K562 (cell line): ENCODE results near the gene UGT2B11. TPM values are rescaled to one million over a fixed set of nuclear protein-coding genes. Genes with fewer than 3 reads are reported as not detected.

ENCODE experiments used
- CBX1 ChIP-seq: sonication (generic); IDR thresholded peaks from 2 replicates; pipeline ENCODE4 v1.6.1; 2016; ENCODE audit warnings: antibody characterized with exemption, low read depth, mild to moderate bottlenecking
- CBX5 ChIP-seq: IDR thresholded peaks from 2 replicates; pipeline ENCODE4 v1.6.1; 2014; ENCODE audit warnings: low read depth, borderline replicate concordance
- CC2D1A ChIP-seq: fragments of 450-650 bp; IDR thresholded peaks from 2 replicates; pipeline ENCODE4 v1.6.1; 2017; ENCODE audit warnings: mild to moderate bottlenecking
- CHD4 ChIP-seq: fragments of 200-600 bp; sonication (generic); IDR thresholded peaks from 3 replicates; pipeline ENCODE4 v1.6.1; 2012; ENCODE audit warnings: low read depth, mild to moderate bottlenecking, mixed read lengths, low read length, inconsistent platforms; ENCODE audit not compliant: insufficient read depth, insufficient replicate concordance, poor library complexity, severe bottlenecking
- CREM ChIP-seq: IDR thresholded peaks from 2 replicates; pipeline ENCODE4 v1.6.1; 2014; ENCODE audit warnings: antibody characterized with exemption, low read depth
- E2F6 ChIP-seq, 2 experiments: IDR thresholded peaks; 2 replicates each; pipeline ENCODE4 v1.6.1; 2011; ENCODE audit warnings: borderline replicate concordance in 1 of 2, control low read depth in 1 of 2, low read depth in 1 of 2, low read length in 1 of 2, mild to moderate bottlenecking in 1 of 2, mixed read lengths in 1 of 2, moderate library complexity in 1 of 2; ENCODE audit not compliant: insufficient read depth in 1 of 2, insufficient read length in 1 of 2, poor library complexity in 1 of 2, severe bottlenecking in 1 of 2; ENCODE audit errors: extremely low read depth in 1 of 2
- IFI16 ChIP-seq: fragments of 250-450 bp; sonication (Bioruptor Pico); IDR thresholded peaks from 2 replicates; pipeline ENCODE4 v2.1.2; 2022; ENCODE audit warnings: mild to moderate bottlenecking, inconsistent platforms
- MCM5 ChIP-seq: fragments of 450-650 bp; IDR thresholded peaks from 2 replicates; pipeline ENCODE4 v1.6.1; 2016; ENCODE audit warnings: low read depth
- POLR2AphosphoS5 ChIP-seq: IDR thresholded peaks from 2 replicates; pipeline ENCODE4 v1.6.1; 2011; ENCODE audit warnings: mild to moderate bottlenecking, low read depth, low read length, moderate library complexity; ENCODE audit not compliant: control insufficient read depth, insufficient read depth
- RBBP5 ChIP-seq: fragments of 200-600 bp; sonication (generic); IDR thresholded peaks from 2 replicates; pipeline ENCODE4 v1.6.1; 2012; ENCODE audit warnings: borderline replicate concordance, mild to moderate bottlenecking, low read length, control low read depth, inconsistent platforms; ENCODE audit not compliant: insufficient read depth, poor library complexity, severe bottlenecking
- SMAD2 ChIP-seq: fragments of 150-350 bp; IDR thresholded peaks from 2 replicates; pipeline ENCODE4 v1.6.1; 2014; ENCODE audit warnings: low read depth, mild to moderate bottlenecking, low read length
- SMARCA4 ChIP-seq: fragments of 450-650 bp; IDR thresholded peaks from 2 replicates; pipeline ENCODE4 v1.6.1; 2016
- SNIP1 ChIP-seq: fragments of 450-650 bp; IDR thresholded peaks from 2 replicates; pipeline ENCODE4 v1.7.1; 2017; ENCODE audit warnings: low read depth, mild to moderate bottlenecking
- STAT5B ChIP-seq: fragments of 250-450 bp; sonication (Bioruptor Pico); IDR thresholded peaks from 2 replicates; pipeline ENCODE4 v1.8.0; 2021; ENCODE audit warnings: mild to moderate bottlenecking, inconsistent platforms
- SUPT5H ChIP-seq: fragments of 450-650 bp; IDR thresholded peaks from 2 replicates; pipeline ENCODE4 v1.6.1; 2016
- TAF7 ChIP-seq: fragments of 450-650 bp; IDR thresholded peaks from 2 replicates; pipeline ENCODE4 v1.6.1; 2016; ENCODE audit warnings: missing genetic modification characterization, missing compliant biosample characterization
- TCF7L2 ChIP-seq: fragments of 150-350 bp; IDR thresholded peaks from 2 replicates; pipeline ENCODE4 v1.6.1; 2016; ENCODE audit warnings: low read depth, mild to moderate bottlenecking, low read length, moderate library complexity
- WHSC1 ChIP-seq: IDR thresholded peaks from one replicate; pipeline ENCODE4 v1.6.1; 2012; ENCODE audit warnings: low read length, control low read depth, inconsistent platforms
- YY1 ChIP-seq, 3 experiments: IDR thresholded peaks; 2 replicates each; pipeline ENCODE4 v1.6.1; 2011; ENCODE audit warnings: low read length in 2 of 3, mild to moderate bottlenecking in 2 of 3, moderate library complexity in 2 of 3, borderline replicate concordance in 1 of 3, control low read depth in 1 of 3, low read depth in 1 of 3; ENCODE audit not compliant: insufficient read depth in 3 of 3, insufficient replicate concordance in 2 of 3, control insufficient read depth in 1 of 3, insufficient read length in 1 of 3; ENCODE audit errors: extremely low read depth in 1 of 3
- ZNF124 ChIP-seq: sonication (generic); formaldehyde crosslinking; IDR thresholded peaks from 2 replicates; pipeline ENCODE4 v1.8.1; 2022; ENCODE audit warnings: missing genetic modification reagents
- ZNF280A ChIP-seq: fragments of 450-650 bp; IDR thresholded peaks from 2 replicates; pipeline ENCODE4 v1.6.1; 2018; ENCODE audit warnings: mild to moderate bottlenecking, low read depth; ENCODE audit not compliant: partially characterized antibody
- ZNF551 ChIP-seq: fragments of 250-450 bp; sonication (Bioruptor Pico); IDR thresholded peaks from 2 replicates; pipeline ENCODE4 v1.5.0; 2021; ENCODE audit warnings: mild to moderate bottlenecking, moderate library complexity
- polyA plus RNA-seq, 8 experiments: library from polyadenylated mRNA; depleted of rRNA in 4 of 8; stranded (reverse) in 5 of 8; unstranded in 3 of 8; fragments of >200 nt; fragmentation: Nextera tagmentation in 2 of 8; fragmentation: Illumina TruSeq in 1 of 8; extraction: Ambion mirVana in 2 of 8; extraction: Trizol in 1 of 8; gene quantifications; 2 replicates each; pipeline versions ENCODE4 v1.2.1 to v1.2.3, GENCODE V29; 2011 to 2014; ENCODE audit warnings: inconsistent platforms in 1 of 8, missing spikeins in 1 of 8
- total RNA-seq, 7 experiments: library from RNA; depleted of rRNA in 6 of 7; stranded (reverse); fragments of >200 nt in 6 of 7; fragmentation: Illumina TruSeq in 2 of 7; extraction: Trizol in 2 of 7; gene quantifications; 2 replicates each; pipeline versions ENCODE4 v1.2.1 to v1.2.3, GENCODE V29; 2011 to 2021; ENCODE audit warnings: low replicate concordance in 1 of 7
- TF ChIP-seq, protein P1 (sequence below), 2 experiments: fragments of 450-650 bp; conservative IDR thresholded peaks; 2 replicates each; pipeline ENCODE4 v1.6.1; 2017; ENCODE audit warnings: mild to moderate bottlenecking in 2 of 2, moderate library complexity in 2 of 2
- TF ChIP-seq, protein P2 (sequence below): sonication (generic); formaldehyde crosslinking; IDR thresholded peaks from 2 replicates; pipeline ENCODE4 v1.8.1; 2022; ENCODE audit warnings: missing genetic modification reagents

Gene UGT2B11
- total and polyA plus RNA-seq, 9 of the 15 experiments (the other 6 are each of a cell fraction or from before 2014, with no cell fraction given) = 0.06 TPM; not detected in 8

- no peak for TF ChIP-seq TCF7L2
- no peak for TF ChIP-seq SMAD2
- peak; percentile 73 for TF ChIP-seq SMARCA4
- TF ChIP-seq, protein P1, sequence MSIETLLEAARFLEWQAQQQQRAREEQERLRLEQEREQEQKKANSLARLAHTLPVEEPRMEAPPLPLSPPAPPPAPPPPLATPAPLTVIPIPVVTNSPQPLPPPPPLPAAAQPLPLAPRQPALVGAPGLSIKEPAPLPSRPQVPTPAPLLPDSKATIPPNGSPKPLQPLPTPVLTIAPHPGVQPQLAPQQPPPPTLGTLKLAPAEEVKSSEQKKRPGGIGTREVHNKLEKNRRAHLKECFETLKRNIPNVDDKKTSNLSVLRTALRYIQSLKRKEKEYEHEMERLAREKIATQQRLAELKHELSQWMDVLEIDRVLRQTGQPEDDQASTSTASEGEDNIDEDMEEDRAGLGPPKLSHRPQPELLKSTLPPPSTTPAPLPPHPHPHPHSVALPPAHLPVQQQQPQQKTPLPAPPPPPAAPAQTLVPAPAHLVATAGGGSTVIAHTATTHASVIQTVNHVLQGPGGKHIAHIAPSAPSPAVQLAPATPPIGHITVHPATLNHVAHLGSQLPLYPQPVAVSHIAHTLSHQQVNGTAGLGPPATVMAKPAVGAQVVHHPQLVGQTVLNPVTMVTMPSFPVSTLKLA (conservative IDR thresholded peaks at IDR 0.05) = 0 out of 4 replicates have a peak, but pooled peaks of 1 of the 2 experiments have one; percentile 13
- no peak for TF ChIP-seq ZNF280A
- no peak for TF ChIP-seq RBBP5
- TF ChIP-seq ZNF551 (CRISPR knock-in tag) = no peak
- TF ChIP-seq ZNF124 (CRISPR knock-in tag) = no peak
- TF ChIP-seq CREM = no peak
- TF ChIP-seq MCM5 = no peak
- TF ChIP-seq CBX1 = no peak
- TF ChIP-seq WHSC1 = no peak
- TF ChIP-seq CHD4 = no peak
- no peak for TF ChIP-seq STAT5B (CRISPR knock-in tag)
- no peak for TF ChIP-seq CBX5
- TF ChIP-seq, protein P2, sequence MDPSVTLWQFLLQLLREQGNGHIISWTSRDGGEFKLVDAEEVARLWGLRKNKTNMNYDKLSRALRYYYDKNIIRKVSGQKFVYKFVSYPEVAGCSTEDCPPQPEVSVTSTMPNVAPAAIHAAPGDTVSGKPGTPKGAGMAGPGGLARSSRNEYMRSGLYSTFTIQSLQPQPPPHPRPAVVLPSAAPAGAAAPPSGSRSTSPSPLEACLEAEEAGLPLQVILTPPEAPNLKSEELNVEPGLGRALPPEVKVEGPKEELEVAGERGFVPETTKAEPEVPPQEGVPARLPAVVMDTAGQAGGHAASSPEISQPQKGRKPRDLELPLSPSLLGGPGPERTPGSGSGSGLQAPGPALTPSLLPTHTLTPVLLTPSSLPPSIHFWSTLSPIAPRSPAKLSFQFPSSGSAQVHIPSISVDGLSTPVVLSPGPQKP (CRISPR knock-in tag) = no peak
- TF ChIP-seq IFI16 = no peak
- no peak for TF ChIP-seq CC2D1A
- no peak for TF ChIP-seq SUPT5H
- no peak for TF ChIP-seq SNIP1
- TF ChIP-seq YY1 (IDR thresholded peaks at IDR 0.05; ENCODE audit: borderline replicate concordance in 1 of 3, control insufficient read depth in 1 of 3, extremely low read depth in 1 of 3, insufficient read depth in 3 of 3, insufficient read length in 1 of 3, insufficient replicate concordance in 2 of 3, low read depth in 1 of 3, low read length in 2 of 3) = no peak
- TF ChIP-seq POLR2AphosphoS5 = no peak
- no peak for TF ChIP-seq TAF7
- no peak for TF ChIP-seq E2F6 (IDR thresholded peaks at IDR 0.05; ENCODE audit: borderline replicate concordance in 1 of 2, extremely low read depth in 1 of 2, insufficient read depth in 1 of 2, insufficient read length in 1 of 2, low read depth in 1 of 2, low read length in 1 of 2, poor library complexity in 1 of 2, severe bottlenecking in 1 of 2)
Measured at GRCh38 chr4:69239557-69240168, 25.1 kb upstream of the UGT2B11 start (continued).
